D721Med (cell line): ENCODE data around the gene NME1.
"Not testable (repeated sequence)": the region's sequence is repeated elsewhere in the genome, so short reads cannot be mapped to it uniquely, and the experiment has no call there.

Source experiments
- DNase-seq: peaks from one replicate; pipeline ENCODE4 v3.0.0; 2011; ENCODE audit warnings: low spot score; ENCODE audit not compliant: insufficient read length
- FAIRE-seq: peaks from 2 replicates; lab custom pipeline; 2011; peaks lifted over from hg19 to GRCh38; lab: Jason Lieb, UNC
- CTCF ChIP-seq: IDR thresholded peaks from 2 replicates; pipeline ENCODE4 v1.5.1; 2012; ENCODE audit warnings: mild to moderate bottlenecking, control low read depth; ENCODE audit not compliant: insufficient read depth; ENCODE audit errors: missing control alignments

The NME1 gene

GRCh38 chr17:51153210-51154072, at the start of gene NME1:
Gene NME1 (plus strand): TSS chr17:51153559. CDS start chr17:51155655, 2,096 bp downstream.
- DNase-seq (peak; percentile 70), FAIRE-seq (no peak)
- peak; percentile 100 for TF ChIP-seq CTCF

- FAIRE-seq (no peak), DNase-seq (no peak)
- no peak for TF ChIP-seq CTCF
These were observed 45.6 kb upstream of the NME1 start for GRCh38 chr17:51107778-51108177.

- not testable (repeated sequence) for DNase-seq
These were observed 40.8 kb upstream of the NME1 start for GRCh38 chr17:51112303-51113222.

GRCh38 chr17:51115179-51115578, 38.2 kb upstream of the NME1 start:
- no peak for TF ChIP-seq CTCF
- no peak for FAIRE-seq
- DNase-seq = no peak

More at GRCh38 chr17:51112303-51113222, 40.8 kb upstream of the NME1 start:
- not testable (repeated sequence) for FAIRE-seq

GRCh38 chr17:51118330-51119195, 34.8 kb upstream of the NME1 start:
- TF ChIP-seq CTCF = no peak
- DNase-seq = no peak
- no peak for FAIRE-seq

- DNase-seq (no peak), FAIRE-seq (no peak)
- TF ChIP-seq CTCF = peak; percentile 50
These were observed 33.7 kb upstream of the NME1 start for GRCh38 chr17:51119415-51120356.
